Measurements from ENCODE around the gene KRTAP20-1.

The KRTAP20-1 gene, protein sequence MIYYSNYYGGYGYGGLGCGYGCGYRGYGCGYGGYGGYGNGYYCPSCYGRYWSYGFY

DNA sequence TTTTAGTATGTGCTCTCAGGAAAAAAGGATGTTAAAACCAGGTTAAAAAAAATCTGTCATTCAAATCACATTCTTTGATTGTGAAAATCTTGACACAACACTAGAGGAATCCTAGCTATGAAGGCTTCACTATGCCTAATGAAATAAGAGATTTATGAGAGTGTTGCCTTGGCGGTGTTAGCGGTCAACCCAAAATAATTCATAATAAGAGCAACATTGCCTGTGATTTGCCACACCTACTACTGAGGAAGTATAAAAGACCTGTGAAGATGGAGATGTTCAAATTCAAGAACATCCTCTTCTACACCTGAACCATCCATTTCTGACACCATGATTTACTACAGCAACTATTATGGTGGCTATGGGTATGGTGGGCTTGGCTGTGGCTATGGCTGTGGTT, at the start of gene KRTAP20-1:
Gene KRTAP20-1, plus strand, starts transcription at position 301 of the 400 bp plus-strand sequence. Its CDS starts 30 bp downstream, at position 331.
- no peak for DNase-seq (ENCODE audit: low read depth)

DNA sequence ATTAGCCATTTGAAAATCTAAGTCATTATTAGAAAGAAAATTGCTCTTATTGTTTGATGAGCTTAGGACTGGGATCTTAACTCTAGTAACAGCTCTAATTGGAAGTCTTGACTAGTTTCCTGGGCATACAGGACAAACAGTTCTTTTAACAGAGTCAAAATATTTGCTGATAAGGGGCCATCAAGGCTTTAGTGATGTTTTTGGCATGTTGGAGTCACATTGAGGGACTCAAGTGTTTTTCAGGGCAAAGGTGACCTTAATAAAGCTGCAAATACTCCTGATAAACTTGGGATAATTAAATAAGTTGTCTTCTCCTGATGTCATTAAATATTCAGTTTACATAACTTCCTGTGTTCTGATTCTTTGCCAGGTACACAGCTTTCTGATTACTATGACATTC, 48.6 kb upstream of the KRTAP20-1 start:
- no peak for DNase-seq (ENCODE audit: low read depth)

DNA sequence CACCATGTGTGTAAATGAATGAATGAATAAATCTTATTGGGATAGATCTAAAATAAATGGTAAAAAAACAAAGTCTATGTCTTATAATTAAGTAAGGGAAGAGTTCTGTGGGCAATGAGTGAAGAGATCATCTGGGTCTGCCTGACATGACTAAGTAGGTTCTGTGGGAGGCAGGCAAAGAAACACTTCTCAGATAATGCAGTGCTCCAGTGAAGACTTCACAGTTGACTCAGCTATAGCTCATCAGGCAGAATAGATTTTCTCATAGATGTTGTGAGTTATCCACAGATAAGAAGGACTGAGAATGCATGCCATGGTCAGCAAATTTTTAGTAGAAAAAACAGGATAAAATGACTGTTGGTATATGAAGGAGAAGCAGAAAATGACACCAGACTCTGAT, 38.5 kb upstream of the KRTAP20-1 start:
- DNase-seq (ENCODE audit: low read depth), result no peak

DNA sequence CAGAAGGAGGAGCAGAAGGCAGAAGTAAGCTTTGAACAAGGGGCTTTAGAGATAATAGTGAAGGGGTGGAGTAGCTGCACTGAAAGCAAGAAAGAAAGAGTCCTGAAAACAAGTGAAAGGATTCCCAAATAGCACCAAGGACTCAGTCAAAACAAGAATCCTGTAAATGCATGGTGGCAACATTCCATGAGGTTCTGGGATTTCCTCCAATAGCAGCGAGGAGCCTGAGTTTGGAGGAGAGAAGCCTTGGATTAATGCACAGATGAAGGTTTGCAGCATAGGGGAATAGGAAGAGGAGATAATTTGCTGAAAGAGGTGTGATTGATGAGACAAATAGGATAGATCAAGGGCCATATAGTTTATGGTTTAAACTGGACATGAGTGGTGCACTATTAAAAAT, 36.9 kb upstream of the KRTAP20-1 start:
- no peak for DNase-seq (ENCODE audit: low read depth)

DNA sequence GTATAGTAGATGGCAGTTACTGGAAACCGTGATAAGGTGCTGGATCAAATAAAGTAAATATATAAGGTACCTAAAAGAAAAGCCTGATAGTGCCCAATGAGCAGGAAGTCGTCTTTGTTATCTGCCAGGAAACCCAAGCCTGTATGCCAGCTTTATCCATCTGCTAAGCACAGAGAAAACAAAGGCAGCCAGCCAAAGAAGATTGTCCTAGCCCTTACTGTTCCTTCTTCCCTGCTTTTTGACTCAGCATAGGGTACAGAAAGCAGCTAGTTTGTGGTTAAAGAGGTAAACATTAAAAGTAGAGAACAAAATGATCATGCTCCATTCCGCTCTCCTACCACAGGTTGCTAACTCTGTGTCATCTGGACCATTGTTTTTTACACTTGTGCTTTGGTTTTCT, 36.1 kb upstream of the KRTAP20-1 start:
- no peak for DNase-seq (ENCODE audit: low read depth)

DNA sequence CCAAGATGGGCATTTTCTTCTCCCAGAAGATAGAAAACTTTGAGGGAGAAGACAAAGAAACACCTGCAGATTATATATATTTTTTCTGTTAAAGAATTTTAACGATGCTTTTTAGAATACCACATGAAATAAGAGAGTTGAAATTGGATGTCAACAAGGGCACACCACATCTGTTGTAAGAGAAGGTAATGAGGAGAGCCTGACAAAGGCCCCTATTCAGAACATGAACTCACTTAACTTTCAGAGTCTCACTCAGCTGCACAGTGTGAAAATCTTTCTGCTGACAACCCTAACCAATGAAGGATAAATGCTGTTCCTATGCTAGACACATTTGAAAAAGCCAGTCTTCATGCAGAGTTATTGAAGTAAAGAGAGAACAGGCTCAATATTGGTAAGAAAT, 33.4 kb upstream of the KRTAP20-1 start:
- no peak for DNase-seq (ENCODE audit: low read depth)

DNA sequence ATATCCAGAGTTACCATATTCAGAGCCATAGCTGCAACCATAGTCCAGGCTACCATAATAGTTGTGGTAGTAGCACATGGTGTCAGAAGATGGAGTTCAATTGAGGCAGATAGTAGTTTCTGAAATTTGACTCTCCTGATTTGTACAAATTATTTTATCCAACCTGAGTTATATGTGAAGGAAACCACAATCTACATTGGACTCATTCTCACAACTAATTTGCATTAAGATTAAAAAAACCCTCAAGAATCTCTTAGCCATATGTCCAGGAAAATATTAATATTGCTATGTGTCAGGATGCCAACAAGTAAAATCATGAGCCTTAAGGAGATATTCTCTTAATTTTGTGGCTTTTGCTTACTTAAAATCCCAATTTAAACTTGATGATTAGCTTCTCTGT, 25.9 kb upstream of the KRTAP20-1 start, which contains the start of gene KRTAP22-2:
Gene KRTAP22-2, minus strand, starts transcription at position 101 of the 400 bp plus-strand sequence.
- DNase-seq (ENCODE audit: low read depth), result no peak

DNA sequence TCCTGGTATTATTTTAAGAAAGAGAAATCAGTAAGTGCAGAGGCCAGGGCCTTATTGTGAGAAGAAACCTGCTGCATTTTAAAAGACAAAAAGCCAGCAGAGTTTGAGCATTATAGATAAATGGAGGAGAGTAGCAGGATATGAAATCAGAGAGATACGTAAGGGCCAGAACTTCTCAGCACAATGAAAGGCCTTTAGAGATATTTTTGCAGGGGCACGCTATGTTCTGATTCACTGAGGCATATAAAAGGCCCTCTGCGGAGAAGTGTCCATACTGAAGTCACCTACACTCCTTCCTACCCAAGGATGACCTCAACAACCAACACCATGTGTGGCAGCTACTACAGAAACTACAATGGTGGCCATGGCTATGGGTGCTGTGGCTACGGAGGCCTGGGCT, 24.1 kb upstream of the KRTAP20-1 start, which contains the start of gene KRTAP6-3:
Gene KRTAP6-3, plus strand, starts transcription at position 301 of the 400 bp plus-strand sequence. Its CDS starts 6 bp downstream, at position 307.
- DNase-seq (ENCODE audit: low read depth), result no peak

DNA sequence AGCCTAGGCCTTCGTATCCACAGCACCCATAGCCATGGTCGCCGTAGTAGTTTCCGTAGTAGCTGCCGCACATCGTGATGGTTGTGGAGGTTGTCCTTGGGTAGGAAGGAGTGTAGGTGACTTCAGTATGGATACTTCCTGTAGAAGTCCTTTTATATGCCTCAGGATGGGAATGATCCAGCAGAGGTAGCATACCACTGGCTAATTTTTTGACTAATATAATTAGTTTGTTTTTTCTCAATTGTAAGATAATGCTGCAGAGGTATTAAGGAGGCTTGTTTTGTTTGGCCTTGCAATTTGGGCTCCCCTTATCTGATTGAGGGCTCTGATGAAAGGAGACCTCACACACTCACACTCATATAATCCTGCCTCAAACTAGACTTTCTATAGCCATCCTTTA, 17.4 kb upstream of the KRTAP20-1 start, which contains the start of gene KRTAP6-2:
Gene KRTAP6-2, minus strand, starts transcription at position 101 of the 400 bp plus-strand sequence. Its CDS starts 28 bp downstream, at position 73.
- no peak for DNase-seq (ENCODE audit: low read depth)

DNA sequence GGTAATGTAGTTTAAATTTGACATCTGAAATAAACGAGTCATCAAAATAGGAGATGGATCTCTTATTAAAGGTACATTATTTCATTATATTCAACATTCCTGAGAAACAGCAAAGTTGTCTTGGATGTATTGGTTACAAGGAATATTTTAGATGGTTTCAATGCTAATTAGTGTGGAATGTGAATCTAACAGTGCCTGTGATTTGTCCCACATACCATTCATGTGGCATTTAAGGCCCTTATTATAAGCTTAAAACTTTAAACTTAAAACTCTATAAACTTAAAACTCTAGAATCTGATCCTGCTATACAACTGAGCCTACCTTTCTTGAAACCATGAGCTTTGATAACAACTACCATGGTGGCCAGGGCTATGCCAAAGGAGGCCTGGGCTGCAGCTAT, 15.4 kb upstream of the KRTAP20-1 start, which contains the start of gene KRTAP22-1:
Gene KRTAP22-1, plus strand, starts transcription at position 301 of the 400 bp plus-strand sequence.
- no peak for DNase-seq (ENCODE audit: low read depth)

DNA sequence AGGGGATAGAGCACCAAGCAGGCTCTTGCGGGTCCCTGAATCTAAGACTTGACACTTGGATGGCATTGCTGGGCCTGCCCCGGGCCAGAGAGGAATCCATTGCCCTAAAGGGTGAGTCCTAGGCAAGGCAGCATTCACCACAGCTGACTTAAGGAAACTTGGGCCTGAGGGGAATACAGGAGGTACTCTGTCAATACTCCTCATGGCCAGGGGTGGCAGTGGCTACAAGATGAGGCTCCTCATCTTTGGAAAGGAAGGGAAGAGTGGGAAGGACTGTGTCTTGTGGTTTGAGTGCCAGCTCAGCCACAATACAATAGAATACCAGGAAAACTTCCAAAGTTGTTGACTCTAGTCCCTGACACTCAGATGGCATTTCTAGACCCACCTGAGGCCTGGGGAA, 10.3 kb upstream of the KRTAP20-1 start:
- no peak for DNase-seq (ENCODE audit: low read depth)

DNA sequence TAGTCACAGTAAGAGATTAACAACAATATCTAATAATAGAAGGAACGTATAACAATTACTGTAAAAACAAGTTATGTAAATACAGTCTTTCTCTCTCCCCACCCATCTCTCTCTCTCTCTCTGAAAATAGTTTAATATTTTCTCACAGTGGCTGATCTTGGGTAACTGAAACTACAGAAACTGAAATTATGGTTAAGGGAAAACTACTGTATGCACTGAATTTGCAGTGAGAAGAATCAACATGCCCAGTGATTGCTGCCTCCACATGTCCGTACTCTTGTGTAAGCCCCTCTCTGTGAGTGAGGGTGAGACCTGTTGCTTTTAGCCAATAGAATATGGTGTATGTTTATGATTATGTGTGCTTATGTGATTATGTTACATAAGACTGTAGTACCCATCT, 4.1 kb upstream of the KRTAP20-1 start:
- DNase-seq (ENCODE audit: low read depth), result no peak

DNA sequence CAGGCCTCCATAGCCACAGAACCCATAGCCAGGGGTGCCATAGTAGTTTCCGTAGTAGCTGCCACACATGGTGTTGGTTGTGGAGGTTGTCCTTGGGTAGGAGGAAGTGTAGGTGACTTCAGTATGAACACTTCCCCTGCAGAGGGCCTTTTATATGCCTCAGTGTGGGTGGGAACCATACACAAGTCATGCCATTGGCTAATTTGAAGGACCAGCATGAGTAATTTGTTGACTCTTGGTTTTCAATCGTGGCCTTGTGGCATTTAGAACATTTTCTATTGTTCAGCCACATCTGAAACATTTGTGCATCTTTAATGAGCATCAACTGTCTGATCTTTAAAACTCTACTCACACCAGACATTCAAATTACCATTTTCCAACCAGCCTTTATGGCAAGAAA, 2.4 kb upstream of the KRTAP20-1 start, which contains the start of gene KRTAP6-1:
Gene KRTAP6-1, minus strand, starts transcription at position 95 of the 400 bp plus-strand sequence. Its CDS starts 26 bp downstream, at position 69.
- no peak for DNase-seq (ENCODE audit: low read depth)

DNA sequence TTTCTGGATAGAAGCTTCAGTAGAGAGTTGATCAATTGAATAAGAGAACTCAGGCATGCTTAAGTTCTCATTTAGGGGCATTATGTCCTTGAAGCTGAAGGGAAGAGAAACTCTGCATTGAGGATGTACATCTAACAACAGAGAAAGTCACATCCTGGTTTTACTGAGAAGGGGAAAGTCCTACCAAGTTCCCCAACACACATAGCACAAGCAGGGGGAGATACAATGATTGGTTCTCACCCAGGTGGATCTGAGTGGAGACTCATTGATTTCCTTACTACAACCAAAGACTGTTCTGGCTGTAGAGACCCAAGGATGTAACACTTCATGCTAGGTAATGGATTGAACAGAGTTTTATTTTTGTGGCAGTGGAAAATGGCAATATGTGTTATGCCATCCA, 1.0 kb upstream of the KRTAP20-1 start:
- no peak for DNase-seq (ENCODE audit: low read depth)

DNA sequence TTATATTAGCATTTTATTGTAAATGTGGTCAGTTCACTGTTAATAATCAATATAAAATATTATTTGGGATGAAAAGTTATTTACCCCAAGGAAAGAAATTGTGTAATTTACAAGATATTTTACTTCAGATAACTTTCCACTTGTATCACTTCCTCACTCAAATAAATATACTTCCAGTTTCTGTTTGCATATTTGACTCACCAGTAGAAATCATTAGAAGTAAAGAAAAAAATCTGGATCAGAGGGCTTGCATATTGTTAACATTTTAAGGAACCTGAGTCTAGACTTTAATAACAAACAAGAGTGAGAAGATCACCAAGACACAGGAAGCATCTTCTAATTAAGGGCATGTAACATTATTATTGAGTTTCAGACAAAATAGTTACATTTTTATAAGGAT, 3.9 kb downstream of the KRTAP20-1 start:
- no peak for DNase-seq (ENCODE audit: low read depth)

DNA sequence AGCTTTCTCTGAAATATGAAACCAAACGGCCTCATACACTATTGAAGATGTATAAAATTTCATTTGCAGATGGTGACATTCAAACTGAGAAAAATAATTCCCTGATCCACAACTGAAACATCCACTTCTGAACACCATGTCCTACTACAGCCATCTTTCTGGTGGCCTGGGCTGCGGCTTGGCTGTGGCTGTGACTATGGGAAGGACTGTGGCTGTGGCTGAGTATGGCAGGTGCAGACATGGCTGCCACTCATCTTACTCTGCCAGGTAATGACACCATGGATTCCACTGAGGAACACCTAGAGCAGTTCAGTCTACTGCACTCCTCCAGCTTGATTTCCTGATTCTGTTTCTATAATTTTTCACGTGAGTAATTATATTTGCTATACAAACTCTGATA, 4.3 kb downstream of the KRTAP20-1 start, which contains the start of gene KRTAP20-4:
Gene KRTAP20-4, plus strand, starts transcription at position 106 of the 400 bp plus-strand sequence.
- DNase-seq (ENCODE audit: low read depth), result no peak

DNA sequence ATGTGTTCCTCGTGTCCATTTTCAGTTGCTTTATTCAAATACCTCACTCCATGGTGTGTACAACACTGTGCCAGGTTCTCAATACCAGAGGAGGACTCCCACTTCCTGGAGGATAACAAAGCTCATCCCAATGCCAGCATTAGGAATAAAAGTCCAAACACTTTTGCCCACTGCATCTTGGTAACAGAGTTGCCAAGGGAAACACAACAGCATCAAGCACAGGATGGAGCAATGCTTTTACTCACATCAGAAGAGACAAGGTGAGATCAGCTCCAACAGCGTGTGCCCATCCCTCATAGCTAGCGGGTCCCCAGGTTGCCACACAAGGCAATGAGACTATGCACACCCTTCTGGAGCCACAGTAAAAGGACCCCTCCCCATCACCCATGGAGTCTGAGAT, 7.1 kb downstream of the KRTAP20-1 start:
- DNase-seq (ENCODE audit: low read depth), result no peak

DNA sequence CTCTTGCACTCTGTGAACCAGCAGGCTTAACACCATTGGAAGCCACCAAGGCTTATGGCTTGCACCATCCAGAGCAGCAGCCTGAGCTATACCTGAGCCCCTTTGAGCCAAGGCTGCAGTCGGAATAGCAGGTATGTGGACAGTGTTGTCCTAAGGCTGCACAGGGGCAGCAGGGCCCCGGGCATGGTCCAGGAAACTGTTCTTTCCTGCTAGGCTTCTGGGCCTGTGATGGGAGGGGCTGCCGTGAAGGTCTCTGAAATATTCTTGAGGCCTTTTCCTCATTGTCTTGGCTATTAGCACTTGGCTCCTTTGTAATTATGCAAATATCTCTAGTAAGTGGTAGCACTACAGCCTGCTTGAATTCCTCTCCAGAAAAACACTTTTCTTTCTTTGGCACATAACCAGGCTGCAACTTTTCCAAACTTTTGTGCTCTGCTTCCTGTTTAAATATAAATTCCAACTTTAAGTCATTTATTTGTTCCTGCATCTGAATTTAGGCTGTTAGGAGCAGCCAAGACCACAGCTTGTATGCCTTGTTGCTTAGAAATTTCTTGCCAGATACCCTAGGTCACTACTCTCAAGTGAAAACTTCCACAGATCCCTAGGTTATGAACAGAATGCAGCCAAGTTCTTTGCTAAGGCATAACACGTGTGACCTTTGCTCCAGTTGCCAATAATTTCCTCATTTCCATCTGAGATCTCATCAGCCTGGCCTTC, 9.4 kb downstream of the KRTAP20-1 start:
- DNase-seq (ENCODE audit: low read depth), result no peak

DNA sequence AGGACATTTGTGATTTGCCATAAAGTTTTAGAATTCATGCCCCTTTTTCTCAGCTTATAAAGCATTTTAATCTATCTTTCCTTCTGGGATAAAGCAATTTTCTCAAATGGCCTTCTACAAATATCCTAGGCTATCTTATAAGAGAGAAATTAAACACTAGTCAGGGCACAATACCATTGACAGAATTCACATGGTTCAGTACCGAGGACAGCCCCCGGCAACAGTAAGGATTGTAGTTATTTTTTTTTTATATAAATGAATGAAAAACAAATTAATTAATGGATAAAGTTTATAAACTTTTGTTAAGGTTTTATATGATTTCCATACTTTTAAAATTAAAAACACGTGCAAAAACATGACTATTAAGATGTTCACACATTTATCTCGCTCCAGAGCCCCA, 11.9 kb downstream of the KRTAP20-1 start:
- DNase-seq (ENCODE audit: low read depth), result no peak

DNA sequence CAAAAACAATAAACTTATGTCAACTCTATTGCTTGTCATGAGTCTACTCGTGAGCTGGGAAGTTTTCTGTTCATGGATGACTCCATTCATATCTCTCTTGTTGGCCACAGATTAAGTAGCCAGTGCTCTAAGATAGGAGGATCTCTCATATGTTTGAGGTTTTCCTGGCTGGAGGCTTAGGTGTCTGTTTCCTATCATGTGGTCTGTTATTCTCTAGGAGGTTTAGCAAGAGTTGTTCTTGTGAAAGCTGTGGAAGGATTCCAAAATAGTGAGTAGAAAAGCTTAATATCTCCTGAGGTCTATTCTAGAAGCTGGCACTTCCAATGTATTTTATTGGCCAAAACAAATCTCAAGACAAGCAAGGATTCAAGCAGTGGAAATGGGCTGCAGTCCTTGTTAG, 13.0 kb downstream of the KRTAP20-1 start:
- DNase-seq (ENCODE audit: low read depth), result no peak

DNA sequence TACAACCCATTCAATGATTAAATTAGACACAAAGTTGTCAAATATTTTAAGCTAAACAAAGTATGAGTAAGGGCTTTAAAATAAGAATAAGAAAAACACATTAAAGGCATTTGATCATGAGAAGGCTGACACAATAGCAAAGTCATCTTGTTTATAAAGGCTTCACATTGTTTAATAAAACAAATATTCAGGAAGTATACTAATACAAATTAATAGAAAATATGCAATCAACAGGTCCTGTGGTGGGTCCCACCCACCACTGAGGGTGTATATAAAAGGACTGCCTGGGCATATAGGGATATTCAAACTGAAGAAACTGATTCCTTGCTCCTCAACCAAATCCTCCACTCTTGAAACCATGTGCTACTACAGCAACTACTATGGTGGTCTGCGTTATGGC, 18.7 kb downstream of the KRTAP20-1 start, which contains the start of gene KRTAP20-2:
Gene KRTAP20-2, plus strand, starts transcription at position 301 of the 400 bp plus-strand sequence. Its CDS starts 58 bp downstream, at position 359.
- no peak for DNase-seq (ENCODE audit: low read depth)

DNA sequence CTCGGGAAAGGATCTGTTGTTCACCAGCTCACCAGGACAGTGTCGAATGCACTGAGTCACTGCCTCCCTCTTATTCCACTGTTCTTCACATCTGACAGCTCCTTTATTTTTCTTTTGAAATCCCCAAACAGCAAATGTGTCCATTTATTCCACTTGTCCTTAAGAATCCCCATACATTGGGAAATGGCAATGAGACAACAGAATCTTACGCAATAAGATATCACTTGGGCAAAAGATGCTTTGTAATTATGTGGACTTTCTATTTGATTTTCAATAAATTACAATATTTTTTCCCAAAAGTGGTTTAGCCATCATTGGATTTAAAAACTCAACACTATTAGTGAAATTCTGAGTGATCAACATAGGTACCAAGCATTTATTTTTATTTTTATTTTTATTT, 22.5 kb downstream of the KRTAP20-1 start:
- DNase-seq (ENCODE audit: low read depth), result no peak

DNA sequence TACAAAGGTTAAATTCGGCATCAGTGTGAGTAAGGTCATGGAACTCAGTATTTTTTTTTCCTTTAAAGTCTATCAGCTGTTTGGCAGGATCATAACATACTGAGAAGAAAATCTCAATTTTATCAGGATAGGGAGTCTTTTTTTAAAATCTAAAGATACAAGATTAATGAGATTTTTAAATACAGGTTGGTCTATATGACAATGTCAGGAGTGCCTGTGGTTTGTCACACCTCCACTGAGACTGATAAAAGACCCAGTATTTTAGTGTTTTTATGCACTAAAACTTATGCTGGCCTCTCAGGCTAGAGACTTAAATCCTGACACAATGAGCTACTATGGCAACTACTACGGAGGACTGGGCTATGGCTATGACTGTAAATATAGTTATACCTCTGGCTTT, 26.3 kb downstream of the KRTAP20-1 start, which contains the start of gene KRTAP20-3:
Gene KRTAP20-3, plus strand, starts transcription at position 301 of the 400 bp plus-strand sequence.
- no peak for DNase-seq (ENCODE audit: low read depth)
